C1 segment of cervical spinal cord (tissue), 14 donors: ENCODE results near the gene ELAVL2.

Source experiments
- DNase-seq, 14 donors: peaks; one replicate each; lab custom pipeline; 2025; lab: John Stamatoyannopoulos, UW

ELAVL2 gene

GRCh38 chr9:23821375-23822181 is 4.5 kb downstream of the ELAVL2 start:
- peak in 1 of 14 donors; percentile 52 for DNase-seq

DNA sequence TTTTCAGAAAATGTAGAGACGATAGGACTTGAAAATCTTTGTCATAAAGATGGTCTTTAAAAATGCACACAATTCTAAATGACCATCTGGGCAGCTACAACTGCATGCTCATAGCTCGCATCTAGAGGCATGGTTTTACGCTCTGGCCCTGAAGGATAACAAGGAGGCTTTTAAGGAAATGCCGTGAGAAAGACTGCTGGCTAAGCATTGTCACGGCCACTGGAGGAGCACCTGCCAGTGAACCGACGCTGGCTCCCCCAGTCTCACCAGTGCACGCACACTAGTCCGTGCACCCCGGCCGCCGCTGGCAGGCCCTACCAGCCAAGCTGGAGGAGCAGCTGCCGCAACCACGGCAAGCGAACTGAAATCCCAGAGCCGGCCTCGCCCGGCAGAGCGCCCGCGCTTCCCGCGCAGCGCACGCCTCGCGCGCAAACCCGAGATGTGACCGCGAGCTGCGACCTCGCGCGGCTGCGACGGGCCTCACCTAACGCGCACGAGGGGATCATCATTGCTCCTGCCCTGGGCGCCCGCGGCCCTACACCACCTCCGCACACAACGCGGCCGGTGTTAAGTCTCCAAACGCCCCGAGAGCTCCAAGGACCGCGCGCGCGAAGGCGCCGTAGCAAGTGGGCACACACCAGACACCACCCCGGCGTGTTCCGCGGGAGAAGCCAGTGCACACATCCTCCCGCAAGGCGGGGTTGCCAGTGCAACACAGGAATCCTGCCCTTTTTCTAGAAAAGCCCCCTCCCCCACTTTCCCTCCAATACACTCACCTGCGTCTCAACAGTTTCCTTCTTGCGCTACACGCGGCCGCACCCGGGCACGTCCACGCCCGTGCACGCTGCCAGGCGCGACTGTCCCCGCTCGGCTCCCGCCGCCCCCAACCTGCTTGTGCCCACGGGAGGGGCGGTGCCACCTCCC is 5.3 kb downstream of the ELAVL2 start:
- peak in 1 of 14 donors; percentile 52 for DNase-seq

- no peak for DNase-seq
Observed at GRCh38 chr9:23819403-23819802, 6.6 kb downstream of the ELAVL2 start.

GRCh38 chr9:23814243-23814642 is 11.8 kb downstream of the ELAVL2 start:
- DNase-seq = no peak

- no peak for DNase-seq
Observed at GRCh38 chr9:23812673-23813072, 13.4 kb downstream of the ELAVL2 start.

GRCh38 chr9:23811633-23812032 is 14.4 kb downstream of the ELAVL2 start:
- no peak for DNase-seq

DNA sequence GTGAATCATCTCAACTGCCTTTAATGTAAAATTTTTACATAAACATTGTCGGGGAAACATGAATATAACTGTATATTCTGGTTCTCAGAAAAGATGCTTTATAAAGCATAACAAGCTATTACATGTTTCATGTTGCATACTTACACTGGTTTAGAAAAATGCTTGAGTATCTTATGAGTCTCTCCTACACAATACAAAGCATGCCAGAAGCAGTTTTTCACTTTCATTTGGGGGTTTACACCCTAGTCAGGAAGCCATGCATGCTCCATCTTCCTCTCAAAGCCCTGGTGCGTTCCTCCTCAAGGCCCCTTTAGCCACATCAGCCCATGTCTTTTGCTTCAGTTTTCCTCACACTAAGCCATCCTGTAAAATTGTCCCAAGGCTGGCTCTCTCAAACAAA is 22.8 kb downstream of the ELAVL2 start:
- DNase-seq = no peak

DNA sequence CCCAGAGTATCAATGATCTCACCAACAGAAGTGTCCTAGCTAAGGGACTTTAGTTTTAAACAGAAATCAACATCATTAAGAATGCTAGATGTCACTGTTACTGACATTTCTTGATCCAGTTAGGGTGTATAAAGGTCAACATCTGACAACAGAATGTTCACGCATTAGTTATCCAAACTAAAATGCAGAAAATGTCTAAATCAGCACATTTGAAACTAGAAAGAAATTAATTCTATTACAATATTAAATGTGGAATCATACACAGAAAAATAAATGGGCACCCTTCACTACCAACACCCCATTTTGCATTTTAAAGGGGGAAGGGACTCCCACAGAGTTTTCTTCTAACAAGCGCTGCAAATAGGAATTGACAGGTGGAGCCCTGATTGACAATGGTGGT is 24.5 kb downstream of the ELAVL2 start:
- DNase-seq = no peak

- DNase-seq = no peak
Observed at GRCh38 chr9:23799521-23799920, 26.5 kb downstream of the ELAVL2 start.

DNA sequence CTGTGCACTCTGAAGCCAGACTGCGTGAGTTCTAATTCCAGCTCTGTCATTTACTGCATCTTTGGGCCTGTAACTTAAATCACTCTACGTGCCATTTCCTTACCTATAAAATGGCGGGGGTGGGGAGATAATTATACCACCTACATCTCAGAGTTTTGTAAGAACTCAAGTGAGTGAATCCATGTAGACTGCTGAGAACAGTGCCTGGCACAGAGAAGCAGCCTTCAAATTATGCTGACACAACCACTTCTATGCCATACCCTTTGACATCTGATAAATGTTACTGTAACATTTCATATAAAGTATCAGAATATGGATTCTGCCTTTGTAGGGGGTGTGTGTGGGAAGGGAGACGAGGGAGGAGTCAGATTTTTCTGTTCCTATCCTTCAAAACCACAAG is 27.7 kb downstream of the ELAVL2 start:
- no peak for DNase-seq

DNA sequence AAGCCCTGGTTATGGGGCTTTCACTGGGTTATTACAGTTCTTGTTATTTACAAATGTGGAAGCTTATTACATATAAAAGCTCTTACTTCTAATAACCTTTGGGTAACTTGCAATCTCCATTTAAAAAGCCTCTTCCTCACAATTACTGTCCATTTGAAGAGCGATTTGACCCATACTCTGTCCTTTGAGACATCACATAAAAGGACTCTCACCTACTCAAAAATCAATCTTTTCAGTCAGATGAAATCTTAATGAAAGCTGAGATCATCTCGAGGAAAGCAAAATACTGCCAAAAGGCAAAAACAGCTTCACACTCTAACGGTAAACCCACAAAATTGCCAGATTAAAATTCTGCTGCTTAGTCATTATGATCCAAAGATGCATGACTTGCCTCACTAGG is 29.8 kb downstream of the ELAVL2 start:
- no peak for DNase-seq

DNA sequence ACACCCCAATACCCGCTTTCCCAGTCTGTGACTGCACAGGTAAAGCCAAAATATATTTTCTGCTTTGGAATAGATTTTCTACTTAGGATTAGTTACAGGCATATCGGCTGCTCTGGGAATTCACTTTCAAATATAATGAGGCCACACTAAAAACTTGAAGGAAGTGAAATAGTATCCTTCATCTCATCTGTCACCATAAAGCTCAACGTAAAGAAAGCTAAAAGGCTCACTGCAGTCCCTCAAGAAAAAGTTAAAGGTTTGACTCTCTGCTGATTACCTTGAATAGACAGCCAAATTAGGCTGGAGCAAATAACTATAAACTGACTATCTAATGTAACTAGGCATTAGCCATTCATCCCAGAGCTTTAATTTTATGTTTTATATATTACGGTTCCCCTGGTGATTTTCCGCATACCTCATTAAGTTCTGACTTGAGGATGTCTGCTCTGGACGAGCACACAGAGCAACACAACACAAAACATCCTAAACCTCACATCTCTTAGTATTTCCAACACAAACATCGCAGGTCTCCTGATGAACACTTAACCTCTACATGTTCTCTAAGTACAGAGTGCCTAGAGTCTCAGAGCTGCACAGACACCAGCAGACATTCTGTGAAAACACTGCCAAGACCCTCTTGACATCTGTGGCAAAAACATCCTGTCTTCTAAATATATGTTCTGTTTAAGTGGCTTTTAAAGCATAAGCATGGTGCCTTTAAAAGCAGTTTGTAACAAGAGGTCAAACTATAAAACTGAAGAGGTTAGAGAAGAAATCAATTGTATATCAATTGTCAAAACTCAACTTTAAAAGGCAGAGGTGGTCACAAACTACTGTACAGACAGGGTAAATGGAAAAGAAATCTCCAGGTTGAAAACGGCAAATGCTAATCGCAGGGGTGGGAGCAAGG is 35.4 kb downstream of the ELAVL2 start:
- no peak for DNase-seq

- no peak for DNase-seq
Observed at GRCh38 chr9:23789529-23790254, 36.3 kb downstream of the ELAVL2 start.

- DNase-seq = no peak
Observed at GRCh38 chr9:23784962-23785361, 41.1 kb downstream of the ELAVL2 start.

GRCh38 chr9:23783509-23783908 is 42.5 kb downstream of the ELAVL2 start:
- DNase-seq = no peak

DNA sequence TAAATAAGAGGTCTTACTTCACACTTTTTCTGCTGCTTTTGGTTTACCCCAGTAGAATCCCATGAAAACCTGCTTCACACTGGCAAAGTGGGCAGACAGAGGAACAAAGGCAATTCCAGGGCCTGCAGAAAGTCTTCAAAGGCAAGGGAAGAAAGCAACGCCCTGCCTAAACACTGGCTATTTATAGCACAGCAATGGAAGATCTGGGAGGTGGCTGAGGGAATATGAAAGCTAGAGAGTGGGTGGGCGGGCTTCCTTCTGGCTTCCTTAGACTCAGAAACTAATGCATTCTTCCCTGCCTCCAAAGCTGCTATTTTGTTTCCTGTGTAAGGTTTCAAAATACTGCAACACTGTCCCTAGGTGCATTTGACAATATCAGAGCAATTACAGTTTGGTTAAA is 46.8 kb downstream of the ELAVL2 start:
- DNase-seq = no peak

DNA sequence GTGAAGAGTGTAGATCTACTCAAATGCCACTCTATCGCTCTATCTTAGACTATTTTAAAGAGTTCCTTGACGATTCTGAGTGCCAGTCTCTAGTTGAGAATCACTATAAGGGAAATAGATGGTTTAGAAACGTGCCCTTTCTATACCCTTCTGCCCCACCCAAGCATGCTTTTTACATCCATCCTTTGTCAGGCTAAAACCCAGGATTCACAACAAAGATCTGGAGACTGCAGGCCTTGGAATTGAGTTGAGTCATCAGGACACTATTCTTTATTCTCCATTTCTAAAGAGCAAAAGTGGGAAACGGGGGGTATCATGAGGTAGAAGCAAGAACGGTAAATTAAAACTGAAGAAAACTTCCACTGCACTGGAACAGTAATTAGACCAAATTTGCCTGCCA is 48.7 kb downstream of the ELAVL2 start:
- DNase-seq = no peak

- peak in 1 of 14 donors; percentile 1 for DNase-seq
Observed at GRCh38 chr9:23775549-23775948, 50.5 kb downstream of the ELAVL2 start.

DNA sequence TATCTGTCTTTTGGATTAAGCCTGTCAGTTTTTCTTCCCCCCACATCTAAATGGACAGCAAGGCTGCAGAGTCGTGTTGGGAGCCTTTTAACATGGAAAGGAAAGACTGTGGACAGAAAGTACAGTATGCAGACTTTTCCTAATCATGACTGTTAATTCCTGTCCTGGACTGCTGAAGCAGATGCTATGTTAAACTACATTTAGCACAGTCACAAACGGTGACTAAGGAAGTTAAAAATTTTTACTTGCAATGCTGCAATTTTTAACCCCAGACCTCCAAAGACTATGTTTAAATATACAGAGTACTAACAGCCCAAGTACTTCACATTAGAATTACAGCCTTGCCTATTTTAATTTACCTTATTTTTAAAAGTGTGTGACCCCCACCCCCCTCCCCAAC is 51.8 kb downstream of the ELAVL2 start:
- DNase-seq = no peak

DNA sequence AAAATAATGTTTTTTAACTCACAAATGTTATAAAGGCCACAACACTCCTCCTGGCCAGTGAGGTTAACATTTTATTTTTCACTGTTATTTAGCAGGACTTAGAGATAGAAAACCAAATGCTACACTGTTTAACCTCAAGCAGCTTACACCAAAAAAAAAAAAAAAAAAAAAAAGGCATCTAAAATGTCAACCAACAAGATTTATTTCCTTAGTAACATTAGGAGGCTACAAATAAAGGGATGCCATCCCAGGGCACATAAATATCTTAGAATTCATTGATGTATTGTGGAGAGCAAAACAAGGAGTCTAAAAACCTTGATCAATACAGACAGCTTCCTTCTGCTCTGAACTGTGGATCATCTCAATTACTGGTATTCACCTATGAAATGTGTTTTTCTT is 53.7 kb downstream of the ELAVL2 start:
- no peak for DNase-seq
